ENCODE data around the gene SCCPDH. TPM values are rescaled to one million over a fixed set of nuclear protein-coding genes. Genes with fewer than 3 reads are reported as not detected.
A peak's percentile ranks its signal among the peaks of the same experiment; 100 is the strongest.
"Not testable (repeated sequence)": the region's sequence is repeated elsewhere in the genome, so short reads cannot be mapped to it uniquely, and the experiment has no call there.

SCCPDH gene
- total and polyA plus RNA-seq, 7 donors: 16.6 to 44.9 (median 26.0) TPM

- Histone ChIP-seq H3K4me3 (no peak overlapping the region), H3K4me1 (no peaks in the 10 kb centered on the region), H3K36me3 (peaks cover 25 to 93% (median 37%) of the 10 kb centered on the region in 4 donors), H3K27ac (no peak overlapping the region), H3K9me3 (no peaks in the 10 kb centered on the region), H3K27me3 (no peaks in the 10 kb centered on the region)
- 92 to 96% methylated on average over 2 of the region's 2 CpGs for WGBS, 2 donors
- DNase-seq: no peak
- no peak for TF ChIP-seq CTCF (IDR thresholded peaks at IDR 0.05)
- TF ChIP-seq POLR2AphosphoS5 (IDR thresholded peaks at IDR 0.05): no peak
- no peak for TF ChIP-seq EP300 (IDR thresholded peaks at IDR 0.05)
- no peak for TF ChIP-seq POLR2A (IDR thresholded peaks at IDR 0.05)
- intact Hi-C loops (cut with DNase I): no loop called here
Measured at GRCh38 chr1:246734866-246735265, 10.7 kb downstream of the SCCPDH start.

- TF ChIP-seq CTCF (IDR thresholded peaks at IDR 0.05): no peak
- TF ChIP-seq POLR2A (IDR thresholded peaks at IDR 0.05): no peak
- no peak for TF ChIP-seq EP300 (IDR thresholded peaks at IDR 0.05)
- no peak for TF ChIP-seq POLR2AphosphoS5 (IDR thresholded peaks at IDR 0.05)
- H3K4me1 ChIP-seq: no peaks in the 10 kb centered on the region
- no peak overlapping the region for H3K27ac ChIP-seq
- no peak overlapping the region for H3K4me3 ChIP-seq
- intact Hi-C loops (cut with DNase I): no loop called here
- WGBS, 2 donors: 33 to 79% methylated on average over 5 of the region's 5 CpGs
- no peaks in the 10 kb centered on the region for H3K27me3 ChIP-seq
- no peaks in the 10 kb centered on the region for H3K9me3 ChIP-seq
- no peak for DNase-seq
- peaks cover 19 to 93% (median 33%) of the 10 kb centered on the region in 4 donors for H3K36me3 ChIP-seq
Measured at GRCh38 chr1:246735735-246736134, 11.5 kb downstream of the SCCPDH start.

- Histone ChIP-seq H3K4me3 (no peak overlapping the region), H3K9me3 (no peaks in the 10 kb centered on the region), H3K4me1 (no peaks in the 10 kb centered on the region), H3K36me3 (peaks cover 10 to 74% (median 22%) of the 10 kb centered on the region in 4 donors), H3K27me3 (no peaks in the 10 kb centered on the region), H3K27ac (no peak overlapping the region)
- intact Hi-C loops (cut with DNase I): no loop called here
- TF ChIP-seq EP300 (IDR thresholded peaks at IDR 0.05) (no peak), POLR2AphosphoS5 (IDR thresholded peaks at IDR 0.05) (no peak), POLR2A (IDR thresholded peaks at IDR 0.05) (no peak)
- 85 to 93% methylated on average over 8 of the region's 8 CpGs for WGBS, 2 donors
- no peak for DNase-seq
Measured at GRCh38 chr1:246742396-246742795, 18.2 kb downstream of the SCCPDH start.

GRCh38 chr1:246746155-246746554 lies 21.9 kb downstream of the SCCPDH start:
- H3K9me3 ChIP-seq; H3K4me3 ChIP-seq; intact Hi-C loops (cut with DNase I); H3K27ac ChIP-seq; H3K27me3 ChIP-seq; DNase-seq: not testable (repeated sequence)
- 96 to 98% methylated on average over 9 of the region's 10 CpGs for WGBS, 2 donors
- Histone ChIP-seq H3K36me3 (peaks cover 0 to 41% (median 13%) of the 10 kb centered on the region in 4 donors), H3K4me1 (peaks cover 0 to 13% (median 12%) of the 10 kb centered on the region in 4 donors)

- WGBS, 2 donors: 86 to 91% methylated on average over 9 of the region's 9 CpGs
- no peaks in the 10 kb centered on the region for H3K27me3 ChIP-seq
- intact Hi-C loops (cut with DNase I): no loop called here
- no peaks in the 10 kb centered on the region for H3K9me3 ChIP-seq
- peaks cover 0 to 25% (median 10%) of the 10 kb centered on the region in 4 donors for H3K36me3 ChIP-seq
- no peak overlapping the region for H3K27ac ChIP-seq
- no peak for TF ChIP-seq POLR2AphosphoS5 (IDR thresholded peaks at IDR 0.05)
- TF ChIP-seq EP300 (IDR thresholded peaks at IDR 0.05): no peak
- TF ChIP-seq POLR2A (IDR thresholded peaks at IDR 0.05): no peak
- no peak for TF ChIP-seq CTCF (IDR thresholded peaks at IDR 0.05)
- DNase-seq: no peak
- no peak overlapping the region for H3K4me3 ChIP-seq
- H3K4me1 ChIP-seq: peaks cover 0 to 13% (median 12%) of the 10 kb centered on the region in 4 donors
Measured at GRCh38 chr1:246748006-246748405, 23.8 kb downstream of the SCCPDH start.

GRCh38 chr1:246748867-246749266 lies 24.7 kb downstream of the SCCPDH start:
- WGBS, 2 donors: 89 to 90% methylated on average over 12 of the region's 12 CpGs
- H3K4me1 ChIP-seq: peaks cover 0 to 18% (median 15%) of the 10 kb centered on the region in 4 donors
- DNase-seq: no peak
- peaks cover 0 to 17% (median 10%) of the 10 kb centered on the region in 4 donors for H3K36me3 ChIP-seq
- intact Hi-C loops (cut with DNase I): no loop called here
- H3K27ac ChIP-seq: peak overlapping the region in 1 of 4 donors; percentile 4
- TF ChIP-seq EP300 (IDR thresholded peaks at IDR 0.05): no peak
- no peak for TF ChIP-seq CTCF (IDR thresholded peaks at IDR 0.05)
- no peak for TF ChIP-seq POLR2AphosphoS5 (IDR thresholded peaks at IDR 0.05)
- no peak for TF ChIP-seq POLR2A (IDR thresholded peaks at IDR 0.05)
- H3K9me3 ChIP-seq: no peaks in the 10 kb centered on the region
- H3K4me3 ChIP-seq: no peak overlapping the region
- H3K27me3 ChIP-seq: no peaks in the 10 kb centered on the region

All from sigmoid colon (tissue), 7 donors.